ENCODE results near the gene CRYGA.
"Not testable (repeated sequence)": the region's sequence is repeated elsewhere in the genome, so short reads cannot be mapped to it uniquely, and the experiment has no call there.

Gene CRYGA

DNA sequence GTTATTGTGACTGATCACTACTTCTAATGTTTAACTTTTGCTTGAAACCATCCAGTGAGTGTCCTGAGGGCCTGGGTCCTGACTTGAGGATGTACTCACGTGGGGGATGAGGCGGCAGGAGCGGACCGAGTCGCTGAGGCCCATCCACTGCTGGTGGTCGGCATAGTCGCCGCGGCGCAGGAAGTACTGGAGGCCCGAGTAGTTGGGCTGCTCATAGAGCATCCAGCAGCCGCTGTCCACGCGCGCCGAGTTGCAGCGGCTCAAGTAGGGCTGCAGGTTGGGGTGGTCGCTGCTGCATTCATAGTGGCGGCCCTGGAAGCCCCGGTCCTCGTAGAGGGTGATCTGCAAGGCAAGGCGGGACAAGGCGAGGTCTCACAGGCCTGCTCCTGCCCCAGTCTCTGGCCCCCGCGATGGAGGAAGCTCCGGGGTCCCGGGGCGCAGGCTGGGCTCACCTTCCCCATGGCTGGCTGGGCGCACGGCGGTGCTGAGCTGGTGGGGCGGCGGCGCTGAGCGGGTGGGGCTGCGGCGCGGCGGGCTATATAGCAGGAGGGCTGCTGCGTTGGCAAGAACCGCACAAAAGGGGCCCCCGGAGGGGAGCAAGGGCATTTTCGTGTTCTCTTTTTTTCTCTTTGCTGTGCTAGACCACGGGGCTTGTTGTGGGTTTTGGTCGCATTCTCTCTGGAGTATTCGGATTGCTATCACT is 39.2 kb downstream of the CRYGA start, which contains the start of gene CRYGD:
Gene CRYGD, minus strand, starts transcription at position 512 of the 703 bp plus-strand sequence. Its CDS starts 51 bp downstream, at position 461.
- ATAC-seq, result peak in 1 of 2 donors; percentile 25

DNA sequence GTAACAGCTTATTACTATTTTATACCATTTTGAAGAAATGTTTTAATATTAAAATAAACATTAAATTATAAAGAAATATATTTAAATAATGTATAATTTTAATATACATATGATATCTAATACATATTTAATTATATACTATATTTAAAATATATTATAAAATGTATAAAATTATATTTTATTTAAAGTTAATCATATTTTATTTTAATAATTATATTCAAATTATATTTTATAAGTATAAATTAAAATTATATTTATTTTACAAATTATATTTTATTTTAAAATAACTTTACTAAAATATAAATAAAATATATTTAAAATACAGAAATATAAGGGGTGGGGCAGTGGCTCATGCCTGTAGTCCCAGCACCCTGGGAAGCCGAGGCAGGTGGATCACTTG is 41.1 kb downstream of the CRYGA start:
- no peak for ATAC-seq

DNA sequence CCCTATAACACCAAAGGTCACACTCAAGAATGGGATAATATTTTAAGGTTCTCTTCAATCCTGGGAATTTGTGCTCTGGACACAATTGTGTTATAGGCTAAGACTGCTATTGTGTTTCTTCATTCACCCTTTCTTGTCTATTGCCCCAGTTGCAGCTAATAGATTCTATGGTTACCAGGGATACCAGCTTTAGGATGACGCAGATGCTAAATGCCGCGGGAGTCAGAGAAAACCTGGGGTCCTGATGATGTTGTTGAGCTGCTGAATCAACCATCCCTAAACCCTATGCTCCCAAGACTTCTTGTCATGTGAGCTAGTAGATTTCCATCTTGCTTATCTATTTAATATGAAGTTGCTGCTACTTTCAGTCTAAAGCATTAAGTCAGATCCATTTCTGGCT is 44.5 kb downstream of the CRYGA start:
- ATAC-seq, result no peak

DNA sequence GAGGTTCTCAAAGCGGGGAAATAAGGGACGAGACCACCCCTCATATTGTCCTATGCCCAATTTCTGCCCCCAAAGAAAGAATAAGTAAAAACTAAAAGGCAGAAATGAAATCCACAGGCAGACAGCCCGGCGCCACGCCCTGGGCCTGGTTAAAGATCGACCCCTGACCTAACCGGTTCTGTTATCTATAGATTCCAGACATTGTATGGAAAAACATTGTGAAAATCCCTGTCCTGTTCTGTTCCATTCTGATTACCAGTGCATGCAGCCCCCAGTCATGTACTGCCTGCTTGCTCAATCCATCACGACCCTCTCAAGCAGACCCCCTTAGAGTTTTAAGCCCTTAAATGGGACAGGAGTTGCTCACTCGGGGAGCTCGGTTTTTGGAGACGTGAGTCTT is 46.0 kb downstream of the CRYGA start:
- ATAC-seq, result not testable (repeated sequence)

DNA sequence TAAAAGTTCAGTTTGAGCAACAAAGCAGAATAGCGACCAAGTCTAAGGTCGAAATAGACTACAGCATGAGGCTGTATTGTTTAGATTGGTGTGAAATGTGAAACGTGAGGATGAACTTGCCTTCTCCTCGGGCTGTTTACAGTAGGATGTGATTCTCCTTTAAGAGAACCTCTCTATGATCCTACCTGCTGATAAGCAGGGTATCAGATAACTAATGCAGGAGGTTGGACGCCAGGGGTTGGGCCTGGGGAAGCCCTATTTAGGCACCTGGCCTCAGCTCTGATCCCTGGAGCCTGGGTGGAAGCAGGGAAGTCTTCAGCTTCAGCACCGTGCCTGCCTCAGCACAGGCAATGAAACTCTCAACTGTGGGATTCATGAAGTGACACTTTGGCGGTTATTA is 50.4 kb downstream of the CRYGA start:
- no peak for ATAC-seq

DNA sequence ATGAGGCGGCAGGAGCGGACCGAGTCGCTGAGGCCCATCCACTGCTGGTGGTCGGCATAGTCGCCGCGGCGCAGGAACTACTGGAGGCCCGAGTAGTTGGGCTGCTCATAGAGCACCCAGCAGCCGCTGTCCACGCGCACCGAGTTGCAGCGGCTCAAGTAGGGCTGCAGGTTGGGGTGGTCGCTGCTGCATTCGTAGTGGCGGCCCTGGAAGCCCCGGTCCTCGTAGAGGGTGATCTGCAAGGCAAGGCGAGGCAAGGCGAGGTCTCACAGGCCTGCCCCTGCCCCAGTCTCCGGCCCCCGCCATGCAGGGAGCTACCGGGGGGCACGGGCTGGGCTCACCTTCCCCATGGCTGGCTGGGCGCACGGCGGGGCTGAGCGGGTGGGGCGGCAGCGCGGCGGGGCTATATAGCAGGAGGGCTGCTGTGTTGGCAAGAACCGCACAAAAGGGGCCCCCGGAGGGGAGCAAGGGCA is 51.1 kb downstream of the CRYGA start:
- not testable (repeated sequence) for ATAC-seq

Measured in activated CD4-positive, CD25-positive, alpha-beta regulatory T cell treated with anti-CD3 and anti-CD28 coated beads, Interleukin-2, amount 50 U/mL, for 24 hours (primary cell).